ENCODE measurements around the gene EVI5L.

GRCh38 chr19:7808108-7808507 lies 21.9 kb upstream of the EVI5L start:
- TF ChIP-seq, protein P1, sequence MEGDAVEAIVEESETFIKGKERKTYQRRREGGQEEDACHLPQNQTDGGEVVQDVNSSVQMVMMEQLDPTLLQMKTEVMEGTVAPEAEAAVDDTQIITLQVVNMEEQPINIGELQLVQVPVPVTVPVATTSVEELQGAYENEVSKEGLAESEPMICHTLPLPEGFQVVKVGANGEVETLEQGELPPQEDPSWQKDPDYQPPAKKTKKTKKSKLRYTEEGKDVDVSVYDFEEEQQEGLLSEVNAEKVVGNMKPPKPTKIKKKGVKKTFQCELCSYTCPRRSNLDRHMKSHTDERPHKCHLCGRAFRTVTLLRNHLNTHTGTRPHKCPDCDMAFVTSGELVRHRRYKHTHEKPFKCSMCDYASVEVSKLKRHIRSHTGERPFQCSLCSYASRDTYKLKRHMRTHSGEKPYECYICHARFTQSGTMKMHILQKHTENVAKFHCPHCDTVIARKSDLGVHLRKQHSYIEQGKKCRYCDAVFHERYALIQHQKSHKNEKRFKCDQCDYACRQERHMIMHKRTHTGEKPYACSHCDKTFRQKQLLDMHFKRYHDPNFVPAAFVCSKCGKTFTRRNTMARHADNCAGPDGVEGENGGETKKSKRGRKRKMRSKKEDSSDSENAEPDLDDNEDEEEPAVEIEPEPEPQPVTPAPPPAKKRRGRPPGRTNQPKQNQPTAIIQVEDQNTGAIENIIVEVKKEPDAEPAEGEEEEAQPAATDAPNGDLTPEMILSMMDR (conservative IDR thresholded peaks at IDR 0.05; ENCODE audit: low read length) = no peak
- TF ChIP-seq EZH2phosphoT487 (IDR thresholded peaks at IDR 0.05; ENCODE audit: borderline replicate concordance) = no peak
